ENCODE results near the gene HCFC1. TPM values are rescaled to one million over a fixed set of nuclear protein-coding genes. Genes with fewer than 3 reads are reported as not detected.

Gene HCFC1
- total and polyA plus RNA-seq, 9 donors: 13.3 to 62.5 (median 43.2) TPM

DNA sequence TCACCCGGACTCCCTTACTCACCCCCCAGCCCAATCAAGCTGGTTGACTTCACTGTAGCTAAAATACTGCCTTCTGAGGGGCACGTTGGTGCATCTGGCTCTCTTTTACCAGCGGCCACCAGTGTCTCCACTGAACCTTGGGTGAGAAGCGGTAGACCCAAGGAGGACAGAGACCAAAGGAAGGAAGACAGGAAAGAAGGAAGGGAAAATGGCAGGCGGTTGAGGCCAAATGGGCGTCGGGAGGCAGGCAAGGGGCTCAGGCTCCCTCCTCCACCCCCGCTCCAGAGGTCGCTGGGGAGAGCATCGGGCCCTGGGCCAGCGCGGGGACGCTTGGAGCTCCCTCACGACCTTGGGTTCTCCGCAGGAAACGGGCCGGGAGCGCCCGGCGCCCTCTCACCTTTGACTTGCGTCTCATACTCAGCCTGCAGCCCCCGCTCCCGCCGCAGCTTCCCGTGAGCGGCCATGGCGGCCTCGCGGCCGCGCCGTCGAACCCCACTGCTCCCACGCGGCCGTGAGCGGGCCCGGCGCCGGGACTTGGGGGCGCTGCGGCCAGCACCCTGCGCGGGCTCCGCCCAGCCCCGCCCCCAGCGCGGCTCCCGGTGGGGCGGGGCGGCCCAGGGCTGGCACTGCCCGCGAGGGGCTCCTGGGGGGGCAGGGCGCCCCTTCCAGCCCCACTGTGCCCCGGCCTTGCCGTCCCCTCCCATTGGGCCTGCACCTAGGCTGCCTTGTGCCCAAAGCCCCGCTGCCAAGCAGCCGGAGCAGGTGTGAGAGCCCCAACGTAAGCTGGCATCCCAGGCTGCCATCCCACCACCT is 45.7 kb downstream of the HCFC1 start, which contains the start of gene ARHGAP4:
Gene ARHGAP4, minus strand, starts transcription at position 526 of the 813 bp plus-strand sequence. Its CDS starts 62 bp downstream, at position 464.
- Histone ChIP-seq H3K4me3 (no peak within 1 kb of the TSS), H3K9me3 (no peaks in the 10 kb centered on the region), H3K4me1 (ENCODE audit: insufficient read depth) (peaks cover 12% of the 10 kb centered on the region), H3K36me3 (no peaks in the 10 kb centered on the region), H3K27ac (peak within 1 kb of the TSS; percentile 25 to 91), H3K27me3 (no peaks in the 10 kb centered on the region)
- peak in 1 of 5 donors; percentile 37 for DNase-seq
- intact Hi-C loops (cut with DNase I): no loop called here
- 27 to 44% (median 42%) methylated on average over 27 to 59 of the region's 59 CpGs for WGBS, 3 donors
- TF ChIP-seq POLR2A (IDR thresholded peaks at IDR 0.05) (no peak), EP300 (IDR thresholded peaks at IDR 0.05) (no peak)
- TF ChIP-seq, protein P1, sequence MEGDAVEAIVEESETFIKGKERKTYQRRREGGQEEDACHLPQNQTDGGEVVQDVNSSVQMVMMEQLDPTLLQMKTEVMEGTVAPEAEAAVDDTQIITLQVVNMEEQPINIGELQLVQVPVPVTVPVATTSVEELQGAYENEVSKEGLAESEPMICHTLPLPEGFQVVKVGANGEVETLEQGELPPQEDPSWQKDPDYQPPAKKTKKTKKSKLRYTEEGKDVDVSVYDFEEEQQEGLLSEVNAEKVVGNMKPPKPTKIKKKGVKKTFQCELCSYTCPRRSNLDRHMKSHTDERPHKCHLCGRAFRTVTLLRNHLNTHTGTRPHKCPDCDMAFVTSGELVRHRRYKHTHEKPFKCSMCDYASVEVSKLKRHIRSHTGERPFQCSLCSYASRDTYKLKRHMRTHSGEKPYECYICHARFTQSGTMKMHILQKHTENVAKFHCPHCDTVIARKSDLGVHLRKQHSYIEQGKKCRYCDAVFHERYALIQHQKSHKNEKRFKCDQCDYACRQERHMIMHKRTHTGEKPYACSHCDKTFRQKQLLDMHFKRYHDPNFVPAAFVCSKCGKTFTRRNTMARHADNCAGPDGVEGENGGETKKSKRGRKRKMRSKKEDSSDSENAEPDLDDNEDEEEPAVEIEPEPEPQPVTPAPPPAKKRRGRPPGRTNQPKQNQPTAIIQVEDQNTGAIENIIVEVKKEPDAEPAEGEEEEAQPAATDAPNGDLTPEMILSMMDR (IDR thresholded peaks at IDR 0.05): no peak

DNA sequence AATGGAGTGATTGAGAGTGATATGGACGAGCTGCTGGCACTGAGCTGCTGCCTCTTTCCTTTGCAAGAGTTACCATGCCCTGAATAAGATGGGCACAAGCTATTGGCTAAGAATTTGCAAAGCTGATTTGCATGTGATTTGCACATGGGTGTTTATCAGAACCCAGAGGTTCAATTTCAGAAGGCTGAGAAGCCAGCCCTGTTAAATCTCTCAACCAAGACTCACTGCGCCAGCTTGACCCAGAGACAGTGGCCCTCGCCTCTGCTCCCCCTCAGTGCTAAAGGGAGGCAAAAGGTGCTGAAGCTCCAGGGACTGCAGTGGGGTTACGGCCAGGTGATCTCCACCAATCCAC is 46.3 kb downstream of the HCFC1 start:
- H3K27ac ChIP-seq: no peak overlapping the region
- H3K9me3 ChIP-seq: no peaks in the 10 kb centered on the region
- intact Hi-C loops (cut with DNase I): no loop called here
- H3K27me3 ChIP-seq: no peaks in the 10 kb centered on the region
- peaks cover 12% of the 10 kb centered on the region for H3K4me1 ChIP-seq (ENCODE audit: insufficient read depth)
- no peak overlapping the region for H3K4me3 ChIP-seq
- TF ChIP-seq EP300 (IDR thresholded peaks at IDR 0.05) (no peak), POLR2A (IDR thresholded peaks at IDR 0.05) (no peak)
- TF ChIP-seq, protein P1 (IDR thresholded peaks at IDR 0.05): no peak
- DNase-seq: no peak
- no peaks in the 10 kb centered on the region for H3K36me3 ChIP-seq
- 80 to 87% (median 86%) methylated on average over 4 of the region's 4 CpGs for WGBS, 3 donors

DNA sequence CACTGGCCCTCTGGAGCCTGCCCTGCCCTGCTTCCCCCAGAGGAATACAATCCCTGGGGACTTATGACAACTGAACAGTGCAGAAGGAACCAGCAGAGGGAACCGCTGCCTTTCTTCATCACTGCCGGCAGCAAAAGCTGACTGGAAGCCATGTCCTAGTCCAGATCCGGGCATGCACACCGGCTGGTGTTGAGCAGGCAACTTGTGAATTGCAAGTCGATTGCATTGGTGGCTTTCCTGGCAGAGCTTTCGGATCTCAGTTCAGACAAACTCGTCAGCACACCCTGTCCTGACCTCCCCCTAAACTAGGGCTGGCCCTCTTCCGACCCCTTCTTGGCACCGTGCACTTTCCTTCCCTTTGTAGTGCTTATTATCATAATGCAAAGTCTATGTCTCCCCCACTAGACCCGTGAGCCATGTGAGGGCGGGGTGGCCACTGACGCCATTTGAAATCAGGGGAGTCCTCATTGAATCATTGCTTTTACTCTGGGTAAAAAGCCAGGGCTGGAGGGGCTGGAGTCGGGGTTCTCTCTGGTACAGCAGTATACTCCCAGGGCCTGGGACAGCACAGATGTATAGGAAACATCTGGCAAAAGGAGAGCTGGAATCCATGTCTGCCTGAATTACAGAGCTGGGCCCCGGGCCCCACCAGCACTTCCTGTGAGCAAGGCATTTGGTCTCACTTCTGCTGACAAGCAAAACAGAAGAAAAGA is 47.3 kb downstream of the HCFC1 start:
- Histone ChIP-seq H3K27ac (no peak overlapping the region), H3K36me3 (no peaks in the 10 kb centered on the region), H3K27me3 (no peaks in the 10 kb centered on the region), H3K9me3 (no peaks in the 10 kb centered on the region), H3K4me1 (ENCODE audit: insufficient read depth) (peaks cover 12% of the 10 kb centered on the region), H3K4me3 (no peak overlapping the region)
- TF ChIP-seq, protein P1 (IDR thresholded peaks at IDR 0.05): no peak
- TF ChIP-seq POLR2A (IDR thresholded peaks at IDR 0.05) (no peak), EP300 (IDR thresholded peaks at IDR 0.05) (no peak)
- DNase-seq: peak in 1 of 5 donors; percentile 64
- intact Hi-C loops (cut with DNase I): no loop called here
- 40 to 48% (median 47%) methylated on average over 14 of the region's 14 CpGs for WGBS, 3 donors

DNA sequence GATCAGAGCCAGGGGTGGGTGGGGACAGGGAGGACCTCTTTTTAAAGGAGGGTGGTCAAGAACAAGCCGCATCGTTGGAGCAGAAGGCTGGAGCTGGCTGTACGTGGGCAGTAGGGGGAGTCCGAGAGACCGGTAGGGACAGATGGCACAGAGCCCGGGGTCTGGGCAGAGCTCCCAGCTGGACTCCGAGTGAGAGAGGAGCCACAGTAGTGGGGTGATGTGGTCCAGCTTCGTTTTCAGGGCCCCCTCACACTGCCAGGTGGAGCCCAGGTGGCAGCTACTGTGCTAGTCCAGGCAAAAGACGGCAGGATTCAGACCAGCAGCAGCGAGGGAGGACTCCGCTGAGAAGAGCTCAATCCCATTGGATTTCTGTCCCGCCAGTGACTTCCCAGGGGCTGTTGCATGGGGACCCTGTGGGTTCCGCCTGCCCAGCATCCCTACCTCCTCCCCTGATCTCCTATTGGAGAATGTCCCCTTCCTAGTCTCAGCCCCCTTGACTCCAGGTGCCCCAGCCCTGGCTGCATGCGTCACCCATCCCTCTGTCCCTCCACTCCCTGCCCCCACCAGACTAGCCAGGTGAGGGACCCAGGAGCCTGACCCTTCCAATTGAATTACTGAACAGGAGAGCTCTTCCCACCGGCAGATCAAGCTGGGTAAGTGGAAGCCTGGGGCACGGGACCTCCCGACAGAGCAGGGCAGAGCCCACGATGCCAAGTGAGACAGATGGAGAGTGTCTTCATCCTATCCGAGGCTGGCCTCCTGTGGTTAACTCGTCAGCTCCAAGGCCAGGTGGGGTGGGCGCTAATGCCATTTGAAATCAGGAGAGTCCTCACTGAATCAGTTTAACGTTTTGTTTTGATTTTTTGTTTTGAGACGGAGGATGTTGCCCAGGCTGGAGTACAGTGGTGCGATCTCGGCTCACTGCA is 48.4 kb downstream of the HCFC1 start:
- Histone ChIP-seq H3K9me3 (no peaks in the 10 kb centered on the region), H3K27ac (no peak overlapping the region), H3K4me1 (ENCODE audit: insufficient read depth) (peaks cover 12% of the 10 kb centered on the region), H3K27me3 (no peaks in the 10 kb centered on the region), H3K36me3 (no peaks in the 10 kb centered on the region), H3K4me3 (no peak overlapping the region)
- DNase-seq: peak; percentile 83 to 93 (median 89)
- intact Hi-C loops (cut with DNase I): no loop called here
- TF ChIP-seq, protein P1 (IDR thresholded peaks at IDR 0.05): peak in 2 of 3 donors; percentile 31 to 34
- no peak for TF ChIP-seq EP300 (IDR thresholded peaks at IDR 0.05)
- TF ChIP-seq POLR2A (IDR thresholded peaks at IDR 0.05): no peak
- 39 to 50% (median 49%) methylated on average over 25 of the region's 25 CpGs for WGBS, 3 donors

Data from ovary (tissue), 9 donors.